ENCODE results near the gene KCNC1.

KCNC1 gene

DNA sequence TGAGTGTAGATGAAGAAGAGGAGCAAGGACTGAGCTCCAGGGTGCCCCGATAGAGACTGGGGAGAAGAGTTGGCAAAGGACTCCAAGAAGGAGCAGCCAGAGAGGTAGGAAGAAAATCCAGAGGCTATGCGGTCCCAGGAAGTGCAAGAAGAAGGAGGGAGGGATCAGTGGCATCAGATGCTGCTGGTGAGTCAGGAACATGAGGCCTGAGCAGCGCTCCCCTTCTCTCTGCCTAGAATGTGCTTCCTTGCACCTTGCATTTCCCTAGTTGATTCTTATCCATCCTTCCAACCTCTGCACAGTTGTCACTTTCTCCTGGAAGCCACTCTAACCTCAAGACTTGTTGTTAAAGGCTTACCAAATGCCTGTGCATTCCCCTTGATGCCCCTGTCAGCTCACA, 21.3 kb downstream of the KCNC1 start:
- no peak for FAIRE-seq

DNA sequence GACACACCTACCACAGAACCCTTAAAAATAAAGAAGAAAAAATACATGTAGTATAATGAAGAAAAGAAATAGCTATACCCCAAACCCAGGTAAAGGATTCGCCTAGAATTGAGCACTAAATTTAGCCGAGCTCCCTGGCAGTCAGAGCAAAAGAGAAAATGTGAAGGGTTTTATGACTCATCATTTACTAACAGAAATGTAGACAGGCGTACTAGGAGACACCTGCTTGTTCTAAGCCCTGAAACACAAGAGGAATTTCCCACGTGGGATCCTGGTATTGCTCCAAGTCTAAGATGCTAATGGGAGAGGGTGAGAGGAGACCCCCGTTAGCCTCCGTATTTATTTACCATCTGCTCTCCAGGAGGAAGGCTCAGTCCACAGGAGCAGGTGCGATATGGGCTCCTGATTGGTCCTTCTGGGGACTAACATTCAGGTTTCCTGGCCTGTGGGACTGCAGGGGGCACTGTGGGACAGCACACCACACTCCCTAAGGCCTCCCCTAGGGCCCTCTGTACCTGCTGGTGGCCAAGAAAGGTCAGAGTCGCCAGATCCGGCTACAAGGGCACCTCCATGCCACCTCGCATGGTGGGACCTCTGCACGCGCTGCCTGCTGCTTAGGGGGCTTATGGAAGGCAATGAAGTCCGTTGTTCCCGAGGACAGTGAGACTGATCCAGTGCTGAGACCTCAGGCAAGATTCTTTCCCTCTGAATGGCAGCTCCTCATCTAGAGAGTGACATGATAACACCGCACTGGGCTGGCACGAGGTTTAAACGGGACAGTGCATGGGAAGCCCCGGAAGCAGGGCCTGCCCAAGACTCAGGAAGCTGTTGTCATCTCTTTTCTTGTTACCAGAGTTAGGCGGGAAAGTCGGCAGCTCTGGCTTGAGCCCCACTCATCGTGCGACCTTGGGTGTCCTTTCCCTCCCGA, 25.8 kb downstream of the KCNC1 start:
- FAIRE-seq: no peak

DNA sequence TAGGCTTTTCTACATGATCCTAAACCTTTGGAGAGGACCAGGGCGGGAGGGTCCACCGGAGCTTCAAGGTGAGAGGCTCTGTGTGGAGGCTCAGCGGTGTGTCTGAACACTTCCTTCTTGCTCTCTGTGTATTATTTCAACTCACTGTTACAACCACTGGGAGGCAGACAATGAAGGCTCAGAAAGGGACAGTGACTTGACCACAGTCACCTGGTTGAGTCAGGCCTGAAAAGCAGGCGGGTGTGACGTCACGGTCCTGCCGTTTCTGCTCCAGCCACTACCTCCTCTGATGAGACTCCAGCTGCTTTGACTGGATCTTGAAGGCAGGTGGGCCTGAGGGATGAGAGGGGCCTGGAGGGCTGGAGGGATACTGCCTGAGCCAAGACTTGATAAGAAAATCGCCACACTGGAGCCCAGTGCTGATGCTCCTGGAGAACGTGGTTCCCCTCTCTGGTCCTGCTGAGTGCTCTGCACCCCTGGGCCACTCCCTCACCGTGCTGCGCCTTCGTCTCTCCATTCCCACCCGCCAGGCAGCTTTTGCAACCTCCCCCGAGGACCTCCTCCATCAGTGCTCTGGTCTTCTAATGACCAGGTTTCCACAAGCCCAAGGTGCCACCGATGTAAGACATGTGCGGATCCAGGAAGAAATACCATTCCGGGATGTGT, 27.9 kb downstream of the KCNC1 start:
- FAIRE-seq: no peak

DNA sequence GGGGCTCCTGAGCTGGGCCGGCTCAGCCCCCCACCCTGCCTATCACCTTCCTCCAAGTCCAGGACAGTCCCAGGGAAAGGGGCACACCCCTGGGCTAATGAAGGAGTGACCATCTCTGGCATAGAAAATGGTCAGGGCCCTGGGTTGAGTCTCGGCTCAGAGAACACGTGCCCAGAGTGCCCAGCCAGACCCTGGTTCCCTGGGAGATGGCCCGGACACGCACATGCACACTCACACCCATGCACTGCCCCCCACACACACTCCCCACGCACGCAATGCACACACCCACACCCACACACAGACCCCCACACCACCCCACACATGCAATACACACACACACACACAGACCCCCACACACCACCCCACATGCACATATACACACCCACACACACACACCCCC, 28.7 kb downstream of the KCNC1 start:
- no peak for FAIRE-seq

DNA sequence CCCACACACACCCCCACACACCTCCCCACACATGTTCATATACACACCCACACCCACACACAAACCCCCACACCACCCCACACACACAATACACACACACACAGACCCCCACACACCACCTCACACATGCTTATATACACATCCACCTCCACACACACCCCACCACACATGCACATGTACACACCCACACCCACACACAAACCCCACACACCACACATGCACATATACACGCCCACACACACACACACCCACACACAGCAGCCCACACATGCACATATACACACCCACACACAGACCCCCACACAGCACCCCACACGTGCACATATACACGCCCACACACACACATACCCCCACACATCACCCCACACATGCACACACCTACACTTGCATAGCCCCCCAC, 29.1 kb downstream of the KCNC1 start:
- FAIRE-seq: no peak

DNA sequence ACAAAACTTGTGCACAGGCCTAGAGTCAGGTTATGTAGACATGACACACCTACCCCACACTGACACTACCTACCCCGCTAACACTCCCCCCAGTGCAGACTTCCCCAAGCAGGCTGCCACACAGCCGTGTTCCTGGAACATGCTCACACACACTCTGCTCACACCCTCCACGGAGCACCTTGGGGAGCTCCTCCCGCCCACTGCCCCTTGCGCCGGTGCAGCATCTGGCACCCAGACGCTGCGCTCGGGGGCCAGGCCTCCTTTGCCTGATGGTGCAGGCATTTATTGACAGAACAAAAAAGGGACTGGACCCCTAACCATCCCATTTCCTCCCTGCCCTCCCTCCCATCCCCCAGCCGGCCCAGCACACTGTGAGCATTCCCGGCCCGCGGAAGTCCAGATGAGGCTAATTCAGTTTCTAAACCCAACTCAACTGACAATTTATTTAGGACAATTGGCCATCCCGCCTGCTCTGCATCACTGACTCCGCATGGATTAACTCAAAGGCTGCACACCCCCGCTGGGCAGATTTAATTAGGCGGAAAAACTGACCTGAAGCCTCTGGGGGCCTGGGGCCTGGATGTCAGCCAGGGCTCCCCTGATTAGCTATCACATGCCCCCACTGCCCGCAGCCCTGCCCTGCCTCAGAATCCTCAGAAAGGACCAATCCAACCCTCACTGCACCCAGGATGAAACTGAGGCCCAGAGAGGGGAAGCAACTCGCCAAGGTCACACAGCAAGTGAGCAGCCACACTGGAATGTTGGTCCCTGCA, 30.1 kb downstream of the KCNC1 start:
- FAIRE-seq: no peak

DNA sequence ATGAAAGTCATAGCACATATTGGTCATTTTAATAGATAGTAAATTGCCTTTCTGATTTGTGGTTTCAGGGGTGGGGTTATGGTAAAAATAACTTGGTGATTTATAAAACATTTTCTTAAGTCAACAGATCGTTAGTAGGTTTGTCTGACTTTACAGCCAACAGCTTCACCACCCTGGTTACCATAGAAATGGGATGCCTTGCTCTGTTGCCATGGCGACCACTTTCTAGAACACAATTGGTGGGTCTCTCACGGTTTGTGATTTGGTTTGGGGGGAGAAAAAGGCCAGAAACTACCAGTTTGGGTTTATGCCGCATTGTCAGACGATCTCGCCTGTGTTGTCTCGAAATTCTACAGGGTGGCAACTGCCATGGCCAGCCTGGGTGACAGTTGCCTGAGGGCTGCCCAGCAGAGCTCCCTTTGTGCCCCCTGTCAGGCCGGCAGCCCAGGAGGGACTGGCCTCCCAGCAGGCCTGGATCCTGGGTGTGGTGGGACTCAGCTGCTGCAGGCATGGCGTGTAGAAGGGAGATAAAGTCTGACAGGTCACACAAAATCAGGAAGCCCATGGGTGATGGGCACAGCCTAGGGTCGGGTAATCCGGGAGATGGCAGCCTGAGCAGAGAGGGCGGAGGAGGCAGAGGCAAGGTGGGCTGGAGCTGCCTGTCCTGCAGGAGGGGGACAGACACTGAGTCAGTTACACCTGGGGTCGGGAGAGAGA, 30.9 kb downstream of the KCNC1 start:
- FAIRE-seq: no peak

DNA sequence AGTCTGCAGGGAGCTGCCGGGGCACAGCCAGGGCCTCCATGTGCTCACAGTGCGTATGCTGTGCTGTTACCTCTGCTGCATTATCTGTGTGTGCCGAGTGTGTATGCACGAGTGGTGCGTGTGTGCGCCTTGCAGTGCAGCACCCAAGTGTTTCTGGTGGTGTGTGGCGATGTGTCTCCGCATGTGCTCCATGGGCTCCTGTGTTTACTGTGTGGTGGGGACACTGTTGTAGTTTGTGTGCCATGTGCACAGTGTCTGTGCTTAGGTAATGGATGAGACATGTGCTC, 31.4 kb downstream of the KCNC1 start:
- no peak for FAIRE-seq

DNA sequence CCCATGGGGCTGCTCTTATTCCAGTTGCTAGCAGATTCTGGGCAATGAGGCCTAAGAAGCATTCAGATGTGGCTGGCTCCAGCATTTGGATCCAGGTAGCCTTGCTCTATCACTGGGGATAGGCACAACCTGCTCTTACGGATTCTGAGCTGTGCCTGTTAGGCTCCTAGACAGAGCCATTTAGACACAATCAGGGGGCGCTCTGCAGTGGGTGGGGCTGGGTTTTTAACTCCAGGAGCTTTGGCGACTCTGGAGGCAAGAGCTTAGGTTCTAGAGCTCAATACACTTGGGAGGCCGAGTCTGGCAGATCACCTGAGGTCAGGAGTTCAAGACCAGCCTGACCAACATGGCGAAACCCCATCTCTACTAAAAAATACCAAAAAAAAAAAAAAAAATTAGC, 32.0 kb downstream of the KCNC1 start:
- FAIRE-seq: no peak

DNA sequence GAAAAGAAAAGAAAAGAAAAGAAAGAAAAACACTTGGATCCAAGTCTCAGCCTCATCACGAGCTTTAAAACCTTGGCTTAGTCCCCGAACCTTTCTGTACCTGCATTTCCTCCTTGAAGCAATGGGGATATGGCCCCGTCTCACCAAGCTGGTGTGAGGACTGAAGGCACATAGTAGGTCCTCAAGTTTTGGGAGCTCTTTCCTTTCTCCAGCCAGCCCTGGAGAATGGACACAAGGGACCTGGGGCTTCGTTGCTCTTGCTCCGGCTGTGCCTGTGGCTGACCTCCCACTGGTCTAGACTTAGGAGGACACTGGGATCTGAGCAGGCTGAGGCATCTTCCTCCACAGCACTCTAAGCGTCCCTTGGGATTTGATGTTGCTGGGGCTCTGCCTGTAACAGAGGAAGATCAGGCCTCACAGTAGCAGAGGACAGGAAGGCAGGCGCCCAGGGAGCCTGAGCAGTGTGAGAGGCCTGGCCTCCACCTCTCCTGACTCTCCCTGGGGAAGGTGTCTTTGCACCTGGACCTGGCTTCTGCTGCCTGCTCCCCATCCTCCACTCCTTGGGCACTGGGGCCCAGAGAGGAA, 32.8 kb downstream of the KCNC1 start:
- FAIRE-seq: no peak

DNA sequence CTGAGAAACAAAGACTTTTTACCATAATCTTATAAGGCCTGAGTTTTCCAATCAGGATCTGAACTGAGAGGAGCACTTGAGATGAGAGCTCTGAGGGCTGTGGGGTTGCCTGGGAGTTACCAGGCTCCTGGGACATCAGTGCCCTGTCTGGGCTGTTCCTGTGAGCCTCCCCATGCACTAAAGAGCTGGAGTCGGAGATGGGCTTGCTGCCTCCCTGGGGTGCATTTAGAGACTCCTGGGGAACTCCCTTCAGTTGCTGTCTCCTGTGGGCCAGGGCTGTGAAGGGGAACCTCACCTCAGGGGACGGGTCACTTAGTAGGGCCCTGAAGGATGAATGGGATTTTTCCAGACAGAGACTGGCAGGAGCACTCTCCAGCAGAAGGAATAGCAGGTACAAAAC, 33.3 kb downstream of the KCNC1 start:
- no peak for FAIRE-seq

DNA sequence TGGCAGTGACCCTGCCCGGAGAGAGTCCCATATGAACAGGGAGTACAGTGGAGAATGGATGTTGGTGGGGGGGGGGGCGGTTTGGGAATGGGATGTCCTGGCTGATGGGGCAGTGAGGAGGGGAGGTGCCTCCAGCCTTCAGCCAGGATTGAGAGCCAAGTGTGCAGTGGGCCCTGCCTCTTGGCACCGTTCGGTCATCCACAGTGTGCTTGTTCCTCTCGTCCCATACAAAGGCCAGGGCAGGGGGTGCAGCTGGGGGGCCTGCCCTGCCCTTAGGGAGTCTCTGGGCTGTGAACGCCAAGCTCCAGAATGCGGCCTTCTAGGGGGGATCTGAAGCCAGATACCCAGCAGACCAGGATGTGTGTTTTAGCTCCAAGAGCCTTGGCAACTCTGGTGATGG, 34.0 kb downstream of the KCNC1 start:
- FAIRE-seq: no peak

DNA sequence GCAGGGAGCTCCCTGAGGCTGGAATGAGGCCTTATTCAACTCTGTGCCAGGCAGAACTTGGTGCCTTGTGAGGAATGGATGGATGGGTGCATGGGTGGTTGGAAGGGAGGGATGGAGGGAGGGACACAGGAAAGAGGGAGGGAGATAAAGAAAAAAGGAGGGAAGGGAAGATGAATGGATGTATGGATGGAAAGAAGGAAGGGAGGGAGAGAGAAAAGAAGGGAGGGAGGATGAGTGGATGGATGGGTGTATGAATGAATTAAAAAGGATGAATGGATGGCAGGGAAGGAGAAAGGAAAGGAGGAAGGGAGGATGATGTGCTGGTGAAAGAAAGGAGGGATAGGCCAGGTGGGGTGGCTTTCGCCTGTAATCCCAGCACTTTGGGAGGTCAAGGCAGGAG, 34.6 kb downstream of the KCNC1 start:
- FAIRE-seq: no peak

DNA sequence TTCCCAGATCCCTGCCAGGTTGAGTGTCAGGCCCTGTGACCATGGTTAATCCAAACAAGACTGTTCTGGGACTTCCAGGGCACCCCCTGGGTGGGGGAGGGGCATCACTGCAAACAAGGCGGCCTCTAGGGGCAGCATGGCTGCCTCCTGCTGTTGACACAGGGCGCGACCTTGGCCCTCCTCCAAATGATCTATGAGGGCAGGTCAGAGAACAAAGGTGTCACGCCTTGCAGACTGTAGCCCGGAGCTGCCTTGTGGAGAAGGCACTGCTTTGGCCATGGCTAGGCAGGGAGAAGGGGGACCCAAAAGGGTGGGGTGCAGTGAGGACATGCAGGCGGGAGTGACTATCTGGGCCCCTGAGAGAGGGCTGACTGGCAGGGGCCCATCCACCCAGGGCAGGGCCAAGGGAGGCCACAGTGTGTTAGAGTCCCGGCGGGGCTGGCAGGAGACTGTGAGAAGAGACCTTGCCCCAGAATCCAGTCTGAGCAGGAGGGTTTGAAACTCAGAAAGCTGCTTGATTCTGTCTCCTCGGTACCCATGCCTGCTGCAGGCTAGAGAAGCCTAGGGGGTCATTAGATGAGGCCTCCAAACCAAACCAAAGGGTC, 35.6 kb downstream of the KCNC1 start:
- no peak for FAIRE-seq

DNA sequence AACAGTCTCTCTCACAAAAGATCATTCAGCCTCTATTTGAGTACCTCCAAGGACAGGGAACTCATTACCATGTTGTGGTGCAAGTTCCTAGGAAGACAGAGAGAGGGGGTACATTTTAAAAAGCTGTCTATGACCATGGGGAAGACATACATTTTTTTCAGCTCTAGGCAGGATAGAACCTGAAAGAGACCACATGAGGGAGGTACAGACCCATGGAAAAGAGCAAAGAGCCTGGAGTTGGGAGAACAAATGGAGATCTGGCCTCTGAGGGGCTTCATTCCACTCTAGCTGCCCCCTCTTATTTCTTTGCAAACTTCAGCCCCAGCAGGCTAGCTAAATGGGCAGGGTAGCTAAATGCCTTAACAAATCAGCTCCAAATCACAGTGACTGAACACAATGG, 36.3 kb downstream of the KCNC1 start:
- no peak for FAIRE-seq

DNA sequence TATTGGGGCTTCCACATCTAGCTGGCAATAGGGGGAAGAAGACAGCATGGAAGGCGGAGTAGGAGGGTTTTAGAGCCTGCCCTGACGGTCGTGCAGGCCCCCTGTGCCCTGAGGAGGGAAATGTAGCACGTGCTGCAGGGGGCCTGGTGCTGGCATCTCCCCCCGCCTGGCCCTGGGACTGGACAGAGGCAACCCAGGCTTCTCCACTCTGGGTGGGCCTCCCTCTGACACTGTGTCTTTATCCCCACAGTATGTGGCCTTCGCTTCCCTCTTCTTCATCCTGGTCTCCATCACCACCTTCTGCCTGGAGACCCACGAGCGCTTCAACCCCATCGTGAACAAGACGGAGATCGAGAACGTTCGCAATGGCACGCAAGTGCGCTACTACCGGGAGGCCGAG, 36.8 kb downstream of the KCNC1 start:
- no peak for FAIRE-seq

DNA sequence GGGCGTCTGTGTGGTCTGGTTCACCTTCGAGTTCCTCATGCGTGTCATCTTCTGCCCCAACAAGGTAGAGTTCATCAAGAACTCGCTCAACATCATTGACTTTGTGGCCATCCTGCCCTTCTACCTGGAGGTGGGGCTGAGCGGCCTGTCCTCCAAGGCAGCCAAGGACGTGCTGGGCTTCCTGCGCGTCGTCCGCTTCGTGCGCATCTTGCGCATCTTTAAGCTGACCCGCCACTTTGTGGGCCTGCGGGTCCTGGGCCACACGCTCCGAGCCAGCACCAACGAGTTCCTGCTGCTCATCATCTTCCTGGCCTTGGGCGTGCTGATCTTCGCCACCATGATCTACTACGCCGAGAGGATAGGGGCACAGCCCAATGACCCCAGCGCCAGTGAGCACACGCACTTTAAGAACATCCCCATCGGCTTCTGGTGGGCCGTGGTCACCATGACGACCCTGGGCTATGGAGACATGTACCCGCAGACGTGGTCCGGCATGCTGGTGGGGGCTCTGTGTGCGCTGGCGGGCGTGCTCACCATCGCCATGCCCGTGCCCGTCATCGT, 37.3 kb downstream of the KCNC1 start:
- no peak for FAIRE-seq

DNA sequence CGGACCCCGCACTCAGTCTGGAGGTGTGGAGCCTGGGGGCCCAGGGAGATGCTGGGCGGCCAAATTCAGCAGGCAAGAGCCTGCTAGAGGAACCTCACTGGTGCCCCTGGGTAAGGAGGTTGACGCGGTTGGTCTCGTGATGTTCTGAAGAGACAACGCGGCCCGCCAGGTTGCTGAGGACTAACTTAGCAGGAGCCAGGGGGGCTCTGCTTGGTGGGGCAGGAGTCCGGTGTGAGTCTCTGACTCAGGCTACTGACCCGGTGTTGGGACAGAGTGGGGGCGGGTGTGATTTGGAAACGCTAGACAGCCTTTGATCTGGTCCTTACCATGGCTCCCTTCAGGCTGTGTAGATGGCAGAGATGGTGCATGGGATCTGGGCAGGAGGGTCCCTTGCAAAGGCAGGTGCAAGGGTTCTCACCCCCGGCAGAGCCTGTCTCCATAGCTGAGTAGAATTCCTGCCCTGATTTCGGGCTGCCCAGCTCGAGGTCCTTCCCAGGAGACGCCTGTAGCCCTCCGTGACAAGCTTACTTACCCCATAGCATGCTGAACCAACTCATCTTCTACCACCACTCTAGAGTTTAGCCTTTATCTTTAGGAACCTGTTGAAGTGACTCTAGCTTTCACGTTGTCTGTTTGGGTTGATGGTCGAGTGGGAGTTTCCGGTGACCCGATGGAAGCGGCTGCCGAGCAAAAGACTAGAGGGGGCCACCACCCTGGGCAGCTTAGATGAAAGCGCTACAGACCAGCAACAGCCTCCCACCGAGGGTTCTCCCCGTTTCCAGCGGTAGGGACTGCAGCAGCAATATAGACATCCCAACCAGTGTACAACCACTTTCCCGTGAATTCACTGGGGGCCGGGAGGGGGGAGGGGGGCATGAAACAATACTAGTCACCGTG, 38.4 kb downstream of the KCNC1 start:
- no peak for FAIRE-seq

DNA sequence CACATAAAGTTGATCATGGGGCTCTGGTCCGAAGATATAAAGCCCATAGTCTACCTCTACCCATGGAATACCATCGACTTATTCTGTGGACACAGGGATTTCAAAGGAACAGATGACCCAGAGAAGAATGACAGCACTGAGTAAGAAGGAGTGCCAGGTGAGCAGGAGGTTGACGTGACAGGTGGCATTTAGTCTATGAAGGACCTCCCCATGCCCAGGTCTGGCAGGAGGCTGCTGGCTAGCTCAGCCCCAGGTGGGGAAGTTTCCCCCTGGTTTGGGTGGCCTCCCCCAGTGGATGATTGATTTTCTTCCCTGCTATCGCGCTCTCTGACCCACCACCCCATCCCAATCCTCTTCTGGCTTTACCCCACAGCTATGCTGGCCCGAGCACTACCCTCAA, 39.1 kb downstream of the KCNC1 start:
- FAIRE-seq: no peak

DNA sequence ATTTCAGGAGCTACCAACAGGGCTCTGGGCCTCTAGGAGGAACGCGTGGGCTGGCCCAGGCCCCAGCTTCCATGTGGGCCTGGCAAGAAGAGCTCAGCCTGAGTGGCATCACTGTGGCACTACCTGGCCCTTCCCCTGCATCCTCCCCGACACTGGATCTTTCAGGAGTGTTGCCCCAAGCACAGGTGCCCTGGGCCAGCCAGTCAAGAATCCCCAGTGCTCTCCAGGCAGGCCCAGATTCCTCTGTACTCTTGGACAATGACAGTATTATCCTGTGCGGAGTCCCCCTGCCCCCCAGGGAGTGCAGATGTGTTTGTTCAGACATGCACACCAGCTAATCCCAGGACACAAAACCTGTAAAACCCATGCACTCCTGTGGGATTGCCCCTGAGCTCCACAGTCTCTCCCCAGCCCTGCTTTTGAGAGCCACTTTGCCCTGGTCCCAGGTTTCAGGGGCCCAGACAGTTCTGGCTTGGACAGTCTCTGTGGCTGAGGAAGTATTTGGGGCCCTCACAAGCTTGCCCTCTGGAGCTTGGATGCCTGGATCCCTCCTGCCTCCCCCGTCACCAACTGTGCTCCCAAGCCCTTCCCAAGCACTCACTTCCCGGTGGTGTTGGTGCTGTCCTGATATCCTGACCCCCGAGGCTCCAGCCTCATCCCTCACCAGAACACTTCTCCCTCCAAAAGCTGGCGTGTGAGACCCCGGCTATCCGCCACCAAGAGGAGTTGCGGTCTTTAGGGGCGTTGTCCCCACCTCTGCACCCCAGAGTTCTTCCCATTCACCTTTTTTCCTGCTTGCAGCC, 39.9 kb downstream of the KCNC1 start:
- no peak for FAIRE-seq
